HepG2 (cell line): ENCODE data around the gene CC2D1B. TPM values are rescaled to one million over a fixed set of nuclear protein-coding genes. Genes with fewer than 3 reads are reported as not detected.

Source experiments
- ARNT2 ChIP-seq: sonication (generic); formaldehyde crosslinking; IDR thresholded peaks from 2 replicates; pipeline ENCODE4 v1.8.0; 2022; ENCODE audit warnings: mild to moderate bottlenecking, low read depth, missing genetic modification reagents, moderate library complexity
- ASH2L ChIP-seq: fragments of 300-600, 200-600 bp; sonication (generic); IDR thresholded peaks from 2 replicates; pipeline ENCODE4 v1.7.0; 2017; ENCODE audit warnings: low read depth, mild to moderate bottlenecking, moderate library complexity, mixed read lengths, low read length; ENCODE audit not compliant: insufficient read length
- CEBPB ChIP-seq: IDR thresholded peaks from 2 replicates; pipeline ENCODE4 v1.6.1; 2011; ENCODE audit warnings: low read depth, low read length, improper control_type of control experiment, borderline replicate concordance
- CERS6 ChIP-seq: sonication (generic); formaldehyde crosslinking; IDR thresholded peaks from 2 replicates; pipeline ENCODE4 v1.5.0; 2020; ENCODE audit warnings: missing genetic modification reagents
- CSRNP2 ChIP-seq: sonication (generic); formaldehyde crosslinking; conservative IDR thresholded peaks from 2 replicates; pipeline ENCODE4 v1.8.0; 2022; ENCODE audit warnings: low read depth, missing genetic modification reagents
- FOXP4 ChIP-seq: sonication (generic); formaldehyde crosslinking; IDR thresholded peaks from 2 replicates; pipeline ENCODE4 v1.4.0; 2020; ENCODE audit warnings: missing genetic modification reagents
- JUND ChIP-seq: sonication (generic); formaldehyde crosslinking; IDR thresholded peaks from 2 replicates; pipeline ENCODE4 v1.8.0; 2022; ENCODE audit warnings: mild to moderate bottlenecking, missing genetic modification reagents
- PAXIP1 ChIP-seq: sonication (generic); formaldehyde crosslinking; conservative IDR thresholded peaks from 2 replicates; pipeline ENCODE4 v1.4.0; 2020; ENCODE audit warnings: mild to moderate bottlenecking, missing genetic modification reagents, moderate library complexity
- SP140L ChIP-seq: sonication (generic); formaldehyde crosslinking; IDR thresholded peaks from 2 replicates; pipeline ENCODE4 v1.4.0; 2020; ENCODE audit warnings: missing genetic modification reagents, borderline replicate concordance
- THAP9 ChIP-seq: sonication (generic); formaldehyde crosslinking; IDR thresholded peaks from 2 replicates; pipeline ENCODE4; 2020; ENCODE audit warnings: missing genetic modification reagents, mild to moderate bottlenecking, borderline replicate concordance
- ZBTB21 ChIP-seq: sonication (generic); formaldehyde crosslinking; IDR thresholded peaks from 2 replicates; pipeline ENCODE4 v1.4.0; 2020; ENCODE audit warnings: missing genetic modification reagents
- ZKSCAN5 ChIP-seq: sonication (generic); formaldehyde crosslinking; IDR thresholded peaks from 2 replicates; pipeline ENCODE4 v1.5.1; 2020; ENCODE audit warnings: mild to moderate bottlenecking, missing genetic modification reagents
- ZNF205 ChIP-seq: IDR thresholded peaks from 2 replicates; pipeline ENCODE4 v1.6.1; 2018; ENCODE audit warnings: missing biosample characterization, missing genetic modification reagents
- ZNF317 ChIP-seq: sonication (generic); formaldehyde crosslinking; IDR thresholded peaks from 2 replicates; pipeline ENCODE4 v1.5.0; 2020; ENCODE audit warnings: mild to moderate bottlenecking, missing genetic modification reagents
- ZNF44 ChIP-seq: sonication (generic); formaldehyde crosslinking; IDR thresholded peaks from 2 replicates; pipeline ENCODE4 v1.5.1; 2020; ENCODE audit warnings: mild to moderate bottlenecking, missing genetic modification reagents
- ZNF619 ChIP-seq: sonication (generic); formaldehyde crosslinking; IDR thresholded peaks from 2 replicates; pipeline ENCODE4 v1.4.0; 2020; ENCODE audit warnings: mild to moderate bottlenecking, missing genetic modification reagents
- ZNF672 ChIP-seq: sonication (generic); formaldehyde crosslinking; IDR thresholded peaks from 2 replicates; pipeline ENCODE4 v1.8.1; 2022; ENCODE audit warnings: missing genetic modification reagents
- polyA plus RNA-seq, 8 experiments: library from polyadenylated mRNA; depleted of rRNA in 3 of 8; stranded (reverse) in 7 of 8; unstranded in 1 of 8; fragments of >200 nt; fragmentation: Illumina TruSeq in 4 of 8; extraction: Trizol in 4 of 8; gene quantifications; 2 replicates each; pipeline versions ENCODE4 v1.2.1 to v1.2.3, GENCODE V29; 2011 to 2016; ENCODE audit warnings: low read depth in 4 of 8, missing spikeins in 1 of 8, mixed read lengths in 1 of 8; ENCODE audit not compliant: insufficient read depth in 1 of 8
- total RNA-seq, 5 experiments: library from RNA; depleted of rRNA; stranded (reverse); fragments of >200 nt; fragmentation: Illumina TruSeq; extraction: Trizol; gene quantifications; 2 replicates each; pipeline ENCODE4 v1.2.3, GENCODE V29; 2016; ENCODE audit warnings: low read depth in 1 of 5

CC2D1B gene
- total and polyA plus RNA-seq, 2 of the 13 experiments (the other 11 are each of a cell fraction or from before 2014, with no cell fraction given): 7.2 to 19.2 TPM

- TF ChIP-seq PAXIP1 (CRISPR knock-in tag) (peak; percentile 95), ASH2L (peak; percentile 33), ARNT2 (peak; percentile 73), ZNF44 (no peak), ZBTB21 (CRISPR knock-in tag) (no peak; the same call in 1 of the 2 replicates), ZNF619 (CRISPR knock-in tag) (0 out of 2 replicates have a peak, but pooled peaks have one; percentile 73), JUND (CRISPR knock-in tag) (peak; percentile 79), SP140L (no peak), ZNF317 (CRISPR knock-in tag) (peak; percentile 49; the same call in 1 of the 2 replicates), THAP9 (CRISPR knock-in tag) (peak; percentile 84; the same call in 1 of the 2 replicates), ZNF205 (0 out of 2 replicates have a peak, but pooled peaks have one; percentile 36), ZKSCAN5 (CRISPR knock-in tag) (no peak), CEBPB (no peak), CERS6 (CRISPR knock-in tag) (no peak), CSRNP2 (no peak), FOXP4 (CRISPR knock-in tag) (peak; percentile 54; the same call in 1 of the 2 replicates), ZNF672 (no peak)
These were observed 60.4 kb downstream of the CC2D1B start (continued) for GRCh38 chr1:52305417-52306226.
